Adrenal gland (tissue), 5 donors: Measurements from ENCODE around the gene ROBO2.

Experiments used
- CTCF ChIP-seq, 6 experiments: fragments of 450-650 bp in 4 of 6; fragments of 200-600 bp in 2 of 6; sonication (generic) in 1 of 6; IDR thresholded peaks; 1 replicate in 5 of 6; 2 replicates in 1 of 6; pipeline versions ENCODE4 v1.5.1 to v1.8.0; 2016 to 2021; ENCODE audit warnings: antibody characterized with exemption in 6 of 6, mild to moderate bottlenecking in 2 of 6, moderate library complexity in 1 of 6
- POLR2A ChIP-seq, 2 donors: fragments of 450-650 bp; IDR thresholded peaks; one replicate each; pipeline ENCODE4 v1.6.1; 2017; ENCODE audit warnings: antibody characterized with exemption in 2 of 2, mild to moderate bottlenecking in 2 of 2, moderate library complexity in 1 of 2
- donor health status: DM: no; HTN: no; CAD: no.

GRCh38 chr3:77605308-77605707 lies 565.4 kb downstream of the ROBO2 start:
- no peak for TF ChIP-seq CTCF (IDR thresholded peaks at IDR 0.05)
- no peak for TF ChIP-seq POLR2A (IDR thresholded peaks at IDR 0.05)
